T-helper 22 cell (primary cell): Measurements from ENCODE around the gene SLC4A3.
"Not testable (repeated sequence)": the region's sequence is repeated elsewhere in the genome, so short reads cannot be mapped to it uniquely, and the experiment has no call there.

ENCODE experiments used
- DNase-seq: peaks from one replicate; pipeline ENCODE4 v3.0.0-alpha.2; 2020; ENCODE audit warnings: low read depth

The SLC4A3 gene

DNA sequence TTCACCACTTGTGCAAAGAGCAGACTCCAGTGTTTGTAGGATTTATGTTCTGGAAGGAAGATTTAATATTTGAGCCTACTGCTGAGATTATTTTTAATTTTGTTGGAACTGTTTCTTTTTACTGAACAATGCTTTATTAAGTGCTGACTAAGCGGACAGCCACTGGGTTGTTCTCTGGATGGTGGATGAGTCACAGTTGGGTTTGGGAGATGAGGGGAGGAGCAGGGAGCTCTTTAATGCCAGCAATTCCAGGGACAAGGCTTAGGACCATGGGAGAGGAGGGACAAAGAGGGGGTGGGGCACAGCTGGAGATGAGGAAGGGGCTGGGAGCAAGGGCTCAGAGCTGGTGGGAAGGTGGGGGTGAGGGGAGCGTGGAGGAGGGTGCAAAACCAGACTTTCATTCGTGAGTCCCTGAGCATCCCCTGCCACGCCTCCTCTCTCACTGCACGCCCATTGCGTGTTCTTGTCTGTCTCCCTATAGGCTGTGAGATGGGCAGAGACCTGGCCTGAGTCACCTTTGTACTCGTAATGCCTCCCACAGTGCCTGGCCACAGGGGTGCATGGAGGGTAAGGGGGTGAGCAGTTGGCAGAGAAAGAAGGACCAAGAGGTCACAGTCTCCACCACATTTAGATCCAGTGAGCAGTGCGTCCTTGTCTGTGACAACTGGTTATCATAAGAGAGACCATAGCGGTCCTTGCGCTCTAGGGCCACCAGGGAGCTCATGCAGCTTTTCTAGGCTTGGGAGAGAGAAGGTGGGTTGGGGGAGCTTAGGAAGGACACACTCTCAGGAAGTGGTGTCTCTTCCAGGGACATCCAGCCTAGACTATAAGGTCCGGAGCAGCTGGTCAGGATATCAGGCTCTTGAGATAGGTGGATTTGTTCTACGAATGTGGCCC is 18.4 kb downstream of the SLC4A3 start:
- DNase-seq = no peak

DNA sequence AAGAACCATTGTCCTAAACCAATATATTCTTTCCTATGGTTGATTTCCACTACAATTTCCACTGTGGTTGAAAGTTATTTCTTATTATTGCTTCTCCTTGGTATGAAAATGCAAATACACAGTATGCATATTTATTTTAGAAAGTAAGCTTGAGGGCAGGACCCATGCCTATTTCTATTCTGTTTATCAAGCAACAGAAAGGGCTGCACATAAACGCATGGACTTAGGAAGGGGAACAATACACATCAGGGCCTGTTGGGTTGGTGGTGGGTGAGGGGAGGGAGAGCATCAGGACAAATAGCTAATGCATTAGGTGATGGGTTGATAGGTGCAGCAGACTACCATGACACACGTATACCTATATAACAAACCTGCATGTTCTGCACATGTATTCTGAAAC is 20.7 kb downstream of the SLC4A3 start:
- DNase-seq = no peak

DNA sequence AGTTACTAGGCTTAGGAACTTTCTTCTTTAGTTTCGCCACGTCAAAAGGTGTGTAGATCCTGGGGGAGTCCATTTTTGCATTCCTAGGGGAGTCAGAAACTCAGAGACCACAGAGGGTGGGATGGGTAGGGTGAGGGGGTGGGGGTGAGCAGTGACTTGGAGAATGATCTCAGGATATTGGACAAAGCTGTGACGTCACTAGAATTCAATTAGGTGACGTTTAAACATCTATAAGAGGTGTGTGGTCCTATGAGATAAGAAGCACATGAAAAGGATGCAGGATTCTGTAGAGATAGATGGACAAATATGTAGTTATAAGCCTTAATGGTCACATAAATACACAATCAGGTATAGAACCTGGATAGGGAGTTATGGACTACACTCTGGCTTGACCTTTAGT is 21.5 kb downstream of the SLC4A3 start:
- no peak for DNase-seq

DNA sequence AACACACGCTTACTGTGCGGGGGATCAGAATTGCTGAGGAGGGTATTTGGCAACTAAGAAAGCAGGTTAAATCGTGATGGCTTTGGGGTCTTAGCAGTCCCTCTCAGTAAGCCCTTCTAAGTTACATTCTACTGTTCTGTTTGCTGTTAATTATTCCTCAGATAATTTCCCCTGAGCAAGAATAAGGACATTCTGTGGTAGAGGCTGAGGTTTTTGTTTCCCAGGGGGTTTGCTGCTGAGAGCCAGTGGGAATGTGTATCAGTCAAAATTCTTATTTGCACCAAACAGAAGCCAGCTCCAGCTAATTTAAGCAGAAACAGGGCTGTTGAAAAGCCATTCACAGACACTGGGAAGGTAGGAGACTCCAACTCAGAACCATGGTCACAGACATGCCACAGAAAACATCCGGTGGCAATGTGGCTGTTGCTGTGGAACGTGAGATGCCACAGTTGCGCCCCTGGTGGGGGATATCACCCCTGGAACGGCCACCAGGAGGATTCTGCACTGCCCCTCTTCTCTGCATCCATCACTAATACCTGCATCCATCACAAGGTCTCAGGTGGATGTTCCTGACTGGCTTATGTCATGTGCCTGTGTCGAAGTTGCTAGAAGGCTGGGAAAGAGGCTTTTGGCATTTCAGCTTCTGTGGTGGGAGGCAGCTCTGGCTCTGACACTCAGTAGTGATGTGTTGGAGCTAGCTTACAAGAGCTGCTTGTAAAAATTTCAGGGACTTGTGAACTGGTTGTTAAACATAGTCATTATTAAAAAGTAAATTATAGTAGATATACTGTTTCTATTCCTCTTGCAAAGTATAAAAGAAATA is 23.2 kb downstream of the SLC4A3 start:
- no peak for DNase-seq

DNA sequence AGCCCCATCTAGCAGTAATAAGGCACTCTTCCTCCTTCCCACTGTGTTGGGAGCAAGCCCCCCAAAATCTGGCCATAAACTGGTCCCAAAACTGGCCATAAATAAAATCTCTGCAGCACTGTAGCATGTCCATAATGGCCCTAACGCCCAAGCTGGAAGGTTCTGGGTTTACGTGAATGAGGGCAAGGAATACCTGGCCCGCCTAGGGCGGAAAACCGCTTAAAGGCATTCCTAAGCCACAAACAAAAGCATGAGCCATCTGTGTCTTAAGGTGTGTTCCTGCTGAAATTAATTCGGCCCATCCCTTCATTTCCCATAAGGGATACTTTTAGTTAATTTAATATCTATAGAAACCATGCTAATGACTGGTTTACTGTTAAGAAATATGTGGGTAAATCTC is 24.2 kb downstream of the SLC4A3 start:
- DNase-seq = not testable (repeated sequence)

DNA sequence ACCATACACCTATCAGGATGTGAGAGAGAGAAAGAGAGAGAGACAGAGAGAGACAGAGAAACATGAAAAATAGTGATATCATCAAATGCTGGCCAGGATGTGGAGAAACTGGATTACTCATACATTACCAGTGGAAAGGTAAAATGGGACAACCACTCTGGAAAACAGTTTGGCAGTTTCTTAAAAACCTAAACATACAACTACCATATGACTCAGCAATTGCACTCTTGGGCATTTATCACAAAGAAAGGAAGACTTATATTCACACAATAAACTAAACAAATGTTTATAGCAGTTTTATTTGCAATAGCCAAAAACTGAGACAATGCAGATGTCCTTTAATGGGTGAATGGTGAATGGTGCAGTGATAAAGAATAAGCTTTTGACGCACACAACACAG is 29.1 kb downstream of the SLC4A3 start:
- DNase-seq = no peak

DNA sequence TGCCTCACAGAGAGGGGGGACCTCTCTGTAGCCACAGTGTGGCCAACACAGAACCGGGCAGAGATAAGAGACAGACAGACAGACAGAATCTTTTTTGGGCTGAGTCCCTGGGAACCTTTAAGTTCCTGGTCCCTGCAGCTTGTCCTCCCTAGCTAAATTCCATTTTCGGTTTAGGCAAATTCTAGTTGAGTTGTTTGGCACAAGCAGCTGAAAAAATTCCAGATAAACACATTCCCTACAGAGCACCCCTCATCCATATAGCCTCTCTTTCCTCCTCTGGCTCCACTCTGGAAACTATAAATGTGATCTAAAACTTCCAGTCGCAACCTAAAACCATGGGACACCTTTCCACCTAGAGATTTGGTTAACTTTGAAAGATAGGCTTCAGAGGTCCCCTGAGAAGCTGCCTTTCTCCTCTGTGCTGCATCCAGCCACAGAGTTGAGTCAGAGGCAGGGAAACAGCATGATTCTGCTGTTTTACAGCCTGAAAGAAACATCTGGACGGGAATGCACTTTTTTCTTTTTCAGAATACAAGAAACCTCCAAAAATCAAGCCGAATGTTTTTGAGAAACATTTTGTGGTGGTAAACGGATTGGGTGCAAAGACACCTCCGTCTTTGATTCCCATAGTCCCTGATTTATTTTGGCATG is 30.9 kb downstream of the SLC4A3 start:
- no peak for DNase-seq

DNA sequence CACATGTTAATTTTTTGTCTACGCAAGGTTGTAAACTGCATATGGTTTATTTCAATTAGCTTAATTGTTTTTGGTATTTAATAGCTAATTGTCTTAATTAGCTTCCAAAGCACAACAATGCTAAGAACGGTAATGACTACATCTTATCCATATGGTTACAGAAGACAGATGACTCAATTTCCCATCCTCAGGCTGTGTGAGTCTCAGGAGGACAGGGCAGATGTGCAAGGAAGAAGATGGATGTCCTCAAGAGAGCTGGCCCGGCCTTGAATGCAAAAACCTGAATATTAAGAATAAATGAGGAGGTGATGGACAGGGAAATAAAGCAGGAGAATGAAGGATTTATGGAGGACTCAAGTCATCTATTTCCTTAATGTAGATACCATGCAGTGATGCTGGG is 31.4 kb downstream of the SLC4A3 start:
- no peak for DNase-seq

DNA sequence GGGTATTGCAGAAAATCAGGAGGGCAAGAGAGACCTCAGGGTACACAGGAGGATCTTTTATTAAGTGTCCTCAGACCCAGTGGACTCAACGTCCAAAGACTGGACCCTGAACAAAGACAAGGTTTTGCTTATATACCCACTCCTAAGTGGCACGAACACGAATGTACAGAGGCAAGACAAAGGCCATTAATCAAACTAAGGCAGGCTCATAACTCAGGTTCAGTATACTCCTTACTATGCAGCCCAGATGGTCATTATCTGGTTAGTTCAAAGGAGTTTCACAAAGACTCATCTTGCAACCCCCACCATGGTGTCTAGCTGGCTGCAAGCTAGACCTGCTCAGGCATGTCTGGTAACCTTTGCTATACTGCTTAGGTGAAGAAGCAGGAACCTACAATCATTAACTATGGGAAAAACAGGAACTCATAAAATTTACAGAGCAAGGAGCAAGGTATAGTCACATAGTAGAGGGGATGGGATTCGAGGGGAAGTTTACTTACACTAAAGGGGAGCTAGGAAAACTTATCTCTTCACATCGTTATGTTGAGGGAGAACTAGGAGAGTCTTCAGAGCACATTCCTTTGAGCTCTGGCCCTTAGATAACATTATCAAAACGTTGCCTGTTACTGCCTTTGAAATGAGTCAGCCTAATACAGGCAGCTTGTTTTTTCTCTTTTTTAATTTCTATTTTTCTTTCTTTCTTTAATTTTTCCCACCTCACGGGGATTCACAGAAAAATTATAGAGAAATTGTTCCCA is 33.9 kb downstream of the SLC4A3 start:
- DNase-seq = no peak

DNA sequence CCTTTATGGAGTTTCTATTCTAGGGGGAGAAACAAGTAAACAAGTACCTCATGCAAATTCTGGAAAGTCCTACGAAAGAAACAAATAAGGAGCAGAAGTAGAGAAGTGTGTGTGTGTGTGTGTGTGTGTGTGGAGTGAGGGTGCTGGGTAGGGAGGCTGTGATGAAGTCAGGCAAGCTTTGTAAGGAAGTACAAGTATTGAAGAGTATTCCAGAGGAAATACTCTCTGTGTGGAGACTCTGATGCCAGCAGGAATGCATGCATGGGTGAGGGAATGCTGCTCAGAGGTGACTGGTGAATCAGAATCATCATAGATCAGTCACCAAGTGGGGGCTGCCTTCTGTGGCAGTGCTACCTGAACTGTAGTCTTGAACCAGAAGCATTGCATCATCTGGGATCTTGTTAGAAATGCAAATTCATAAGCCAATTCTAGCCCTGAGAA is 34.5 kb downstream of the SLC4A3 start:
- no peak for DNase-seq

DNA sequence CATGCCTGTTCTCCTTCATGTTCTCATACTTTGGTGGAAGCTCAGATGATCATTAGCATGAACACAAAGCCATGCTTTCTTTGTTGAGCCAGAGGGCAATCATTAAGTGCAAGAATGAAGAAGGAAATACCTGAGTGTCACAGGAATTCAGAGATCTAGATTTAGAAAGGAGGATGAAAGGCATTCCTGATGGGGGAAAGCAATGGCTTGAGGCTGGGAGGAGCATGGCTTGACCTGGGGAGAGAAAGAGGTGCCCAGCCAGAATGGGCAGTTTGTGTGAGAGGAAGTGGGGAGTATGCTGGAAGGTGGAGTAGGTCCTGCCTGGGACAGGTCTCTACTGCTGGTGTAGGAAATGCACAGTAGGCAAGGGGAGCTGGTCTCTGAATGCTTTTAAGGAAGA is 35.1 kb downstream of the SLC4A3 start:
- no peak for DNase-seq

DNA sequence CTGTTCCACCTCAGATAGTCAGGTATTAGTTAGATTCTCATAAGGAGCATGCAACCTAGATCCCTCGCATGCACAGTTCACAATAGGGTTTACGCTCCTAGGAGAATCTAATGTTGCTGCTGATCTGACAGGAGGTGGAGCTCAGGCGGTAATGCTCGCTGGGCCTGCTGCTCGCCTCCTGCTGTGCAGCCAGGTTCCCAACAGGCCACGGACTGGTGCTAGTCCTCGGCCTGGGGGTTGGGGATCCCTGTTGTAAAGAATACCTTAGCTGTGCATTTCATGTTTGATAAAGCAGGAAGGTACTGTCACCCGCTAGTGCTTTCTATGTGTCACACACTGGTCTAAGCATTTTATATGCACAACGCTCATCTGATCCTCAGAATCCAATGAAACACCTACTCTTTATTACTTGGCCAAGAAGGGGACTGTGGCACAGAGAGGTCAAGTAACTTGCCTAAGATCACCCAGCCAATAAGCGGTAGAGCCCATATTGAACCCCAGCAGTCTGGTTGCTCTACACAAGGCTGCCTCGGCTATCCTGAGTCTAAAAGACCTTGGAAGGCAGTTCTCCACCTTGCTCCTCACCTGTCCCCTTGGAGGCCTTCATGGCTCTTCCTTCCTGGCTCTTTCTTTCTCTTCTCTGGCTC is 35.8 kb downstream of the SLC4A3 start:
- no peak for DNase-seq

DNA sequence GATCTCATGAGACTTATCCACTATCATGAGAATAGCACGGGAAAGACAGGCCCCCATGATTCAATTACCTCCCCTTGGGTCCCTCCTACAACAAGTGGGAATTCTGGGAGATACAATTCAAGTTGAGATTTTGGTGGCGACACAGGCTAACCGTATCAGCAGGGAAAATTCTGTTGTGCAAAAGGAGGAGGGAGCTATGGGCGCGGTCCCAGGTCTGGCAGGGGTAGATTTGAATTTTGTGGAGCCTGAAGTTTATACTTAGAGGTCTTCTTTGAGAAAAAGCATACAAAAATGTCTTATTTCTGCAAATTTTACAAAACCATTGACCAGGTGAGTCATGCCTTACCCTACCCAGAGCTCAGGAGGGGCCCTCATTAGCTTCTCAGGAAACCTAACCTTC is 36.6 kb downstream of the SLC4A3 start:
- DNase-seq = no peak

DNA sequence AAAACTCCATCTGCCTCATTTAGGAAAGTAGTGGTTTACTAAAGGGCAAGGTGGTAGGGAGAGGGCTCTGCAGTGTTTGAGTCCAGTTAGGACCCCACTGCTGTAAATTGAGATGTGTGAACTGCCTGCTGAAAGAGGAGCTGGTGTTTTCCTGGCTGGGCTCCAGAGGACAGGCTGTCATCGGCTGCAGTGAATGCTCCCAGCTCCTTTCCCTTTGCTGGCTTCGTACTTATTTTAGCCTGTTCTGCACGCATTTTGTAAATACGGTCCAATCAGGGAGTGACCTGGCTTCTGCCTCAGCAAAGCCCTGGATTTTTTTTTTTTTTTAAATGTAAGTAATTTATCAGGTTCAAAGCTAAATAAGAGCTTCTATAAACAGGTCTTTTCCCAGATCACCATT is 37.5 kb downstream of the SLC4A3 start:
- no peak for DNase-seq

DNA sequence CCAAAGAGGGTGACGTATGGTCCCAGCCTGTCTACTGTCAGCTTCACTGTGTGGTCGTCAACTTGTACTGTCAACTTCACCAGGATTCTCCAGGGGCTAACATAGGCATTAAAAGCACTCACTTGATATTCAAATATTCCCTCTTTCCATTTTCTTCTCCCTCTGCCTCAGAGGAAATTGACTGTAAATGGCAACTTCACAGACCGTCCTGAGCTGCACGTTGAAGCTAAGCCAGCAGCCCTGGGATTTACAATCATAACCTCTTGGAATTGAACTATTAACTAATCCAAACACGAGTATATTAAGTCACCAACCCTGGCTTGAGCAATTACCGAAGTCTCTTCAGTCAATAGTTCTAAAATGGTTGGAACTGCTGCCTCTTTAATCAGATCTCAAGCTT is 38.5 kb downstream of the SLC4A3 start:
- no peak for DNase-seq

DNA sequence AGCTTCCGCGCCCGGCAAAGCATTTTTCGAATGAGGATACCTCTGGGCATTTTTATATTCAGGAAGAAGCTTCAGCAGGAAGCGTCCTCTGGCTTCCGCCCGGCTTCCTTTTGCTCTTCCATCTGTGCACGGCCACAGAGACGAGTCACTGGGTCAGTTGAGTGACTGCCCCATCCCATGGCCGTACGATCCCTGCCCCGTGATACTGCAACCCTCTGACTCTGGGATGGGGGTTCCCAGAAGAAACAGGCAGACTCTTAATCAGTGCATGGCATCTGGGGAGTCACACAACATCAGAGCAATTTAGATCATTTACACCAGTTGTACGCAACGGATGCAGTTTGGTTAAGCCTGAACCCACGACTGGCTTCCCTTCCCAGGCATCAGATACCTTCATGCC is 40.9 kb downstream of the SLC4A3 start:
- no peak for DNase-seq

DNA sequence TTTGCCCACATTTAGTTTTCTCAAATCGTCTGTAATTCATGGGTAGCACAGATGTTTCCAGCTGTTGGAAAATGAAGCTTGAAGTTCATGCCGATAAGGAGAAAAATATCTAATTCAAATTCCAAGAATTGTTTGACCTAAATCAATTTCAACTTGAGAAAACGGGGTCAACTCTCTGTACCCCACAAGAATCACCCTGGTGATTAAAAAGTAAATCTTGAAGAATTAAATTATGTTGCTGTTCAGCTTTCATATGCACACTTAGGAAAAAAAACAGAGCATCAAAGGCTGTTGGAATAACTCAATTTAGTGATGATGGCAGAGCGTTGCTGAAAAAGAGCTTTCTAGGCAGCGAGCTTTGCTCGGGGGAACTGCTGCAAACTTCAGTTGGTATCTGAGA is 43.0 kb downstream of the SLC4A3 start:
- DNase-seq = no peak

DNA sequence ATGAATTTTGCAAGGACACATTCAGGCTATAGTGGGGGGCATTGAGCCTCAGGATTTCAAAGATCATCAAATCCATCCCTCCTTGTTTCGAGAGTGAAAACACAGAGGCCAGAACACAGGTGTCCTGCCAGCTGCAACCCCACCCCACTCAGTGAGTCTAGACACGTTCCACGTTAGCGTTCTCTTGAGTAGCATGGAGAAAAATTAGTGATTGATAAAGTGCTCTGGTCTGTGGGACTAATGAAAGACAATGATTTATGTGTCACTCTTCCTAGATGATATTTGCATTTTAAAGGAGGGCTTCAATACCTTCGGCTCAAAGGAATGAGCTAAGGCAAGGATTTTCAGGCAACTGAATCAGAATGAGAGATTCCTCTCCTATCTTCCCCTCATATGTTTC is 43.8 kb downstream of the SLC4A3 start:
- DNase-seq = no peak

DNA sequence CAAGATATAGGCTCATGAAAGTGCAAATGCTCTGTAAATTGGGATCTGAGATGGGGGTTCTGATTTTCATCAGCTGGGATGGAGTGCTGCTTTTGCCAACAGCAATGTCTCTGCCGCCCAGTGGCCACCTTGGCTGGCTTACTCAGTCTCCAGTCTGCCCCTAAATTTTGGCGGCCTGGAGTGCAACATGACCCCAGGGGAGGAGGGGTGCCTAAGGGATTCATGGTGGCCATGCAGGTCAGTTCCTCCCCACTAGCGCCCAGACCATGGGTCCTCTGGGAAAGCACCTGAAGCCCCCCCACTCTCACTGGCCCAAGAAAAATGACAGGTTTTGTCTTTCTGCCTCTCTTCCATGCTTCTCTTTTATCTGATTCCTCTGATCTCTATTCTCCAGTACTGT is 45.0 kb downstream of the SLC4A3 start:
- no peak for DNase-seq

DNA sequence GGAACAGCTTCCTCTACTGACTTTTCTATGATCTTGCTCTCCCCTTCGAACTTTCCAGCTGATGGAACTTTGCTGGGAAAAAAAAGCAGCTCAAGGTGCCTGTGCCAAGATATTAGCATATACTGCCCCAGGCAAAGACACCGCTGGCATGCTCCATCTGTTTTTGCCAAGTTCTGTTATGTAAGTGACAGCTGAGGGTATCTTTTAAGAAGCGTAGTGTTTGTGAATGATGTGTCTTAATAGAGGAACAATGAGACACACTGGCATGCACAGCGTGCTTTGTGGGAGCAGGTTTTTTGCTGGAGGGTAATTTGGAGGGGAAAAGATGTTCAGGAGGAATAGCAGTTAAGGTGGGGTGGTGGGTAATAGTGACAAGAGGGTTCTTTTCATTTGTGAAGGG is 47.8 kb downstream of the SLC4A3 start:
- no peak for DNase-seq

DNA sequence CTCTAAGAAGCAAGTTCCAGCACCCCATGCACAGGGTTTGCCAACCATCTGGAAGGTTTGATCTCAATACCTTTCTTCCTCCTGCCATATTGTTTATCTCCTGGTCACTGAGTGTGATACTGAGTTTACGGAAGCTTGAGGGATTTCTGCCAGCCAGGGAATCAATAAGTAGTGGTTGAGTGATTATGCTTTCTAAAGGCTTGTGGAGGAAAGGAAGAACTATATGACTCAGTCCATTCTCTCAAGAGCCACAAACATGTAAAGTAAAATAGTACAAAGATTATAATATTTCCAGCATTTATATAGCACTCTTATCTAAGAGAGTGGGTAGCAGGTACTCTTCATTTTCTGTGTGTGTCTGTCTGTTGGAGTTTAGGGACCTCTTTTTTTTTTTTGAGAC is 49.2 kb downstream of the SLC4A3 start:
- no peak for DNase-seq

DNA sequence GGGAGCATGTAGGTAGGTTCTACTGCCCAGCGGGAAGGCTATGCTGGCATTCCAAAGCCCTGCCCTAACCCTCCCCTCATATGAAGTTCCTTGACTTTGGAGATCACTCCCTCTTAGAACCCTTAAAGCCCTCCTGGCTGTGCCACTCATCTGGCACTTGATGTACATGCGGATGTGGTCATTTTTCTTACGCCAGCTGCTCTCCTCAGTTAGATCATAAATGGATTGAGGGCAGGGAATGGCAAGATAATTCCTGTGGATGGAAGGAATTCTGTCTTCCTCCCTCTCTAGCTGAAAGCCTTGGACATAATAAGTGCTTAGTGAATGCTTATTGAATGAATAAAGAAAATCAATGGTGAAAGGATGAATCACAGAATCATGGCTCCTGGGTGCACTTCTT is 51.6 kb downstream of the SLC4A3 start:
- DNase-seq = no peak
